IMR-90 (cell line): Measurements from ENCODE around the gene ACE.

Experiments used
- CEBPB ChIP-seq: IDR thresholded peaks from 2 replicates; pipeline ENCODE4 v1.6.1; 2012; ENCODE audit warnings: low read depth, low read length, improper control_type of control experiment
- CTCF ChIP-seq: conservative IDR thresholded peaks from 2 replicates; pipeline ENCODE4 v1.5.1; 2012; ENCODE audit warnings: mild to moderate bottlenecking, low read depth, low read length, improper control_type of control experiment
- ELK1 ChIP-seq: fragments of 150-350 bp; IDR thresholded peaks from 2 replicates; pipeline ENCODE4 v1.6.1; 2016; ENCODE audit warnings: low read depth, mild to moderate bottlenecking, low read length, moderate library complexity, borderline replicate concordance
- FOS ChIP-seq: fragments of 150-350 bp; IDR thresholded peaks from 2 replicates; pipeline ENCODE4 v1.6.1; 2016; ENCODE audit warnings: low read depth, low read length
- POLR2A ChIP-seq: IDR thresholded peaks from 2 replicates; pipeline ENCODE4 v1.6.1; 2012; ENCODE audit warnings: mild to moderate bottlenecking, low read depth, low read length
- RCOR1 ChIP-seq: IDR thresholded peaks from 2 replicates; pipeline ENCODE4 v1.6.1; 2012; ENCODE audit warnings: mild to moderate bottlenecking, low read length, improper control_type of control experiment; ENCODE audit not compliant: insufficient replicate concordance
- RFX5 ChIP-seq: IDR thresholded peaks from 2 replicates; pipeline ENCODE4 v1.8.0; 2012; ENCODE audit warnings: low read depth, mild to moderate bottlenecking, low read length, moderate library complexity
- SMC3 ChIP-seq: fragments of 150-350 bp; IDR thresholded peaks from 2 replicates; pipeline ENCODE4 v1.6.1; 2016; ENCODE audit warnings: low read depth, mild to moderate bottlenecking, antibody characterized with exemption, low read length, moderate library complexity
- USF2 ChIP-seq: fragments of 150-350 bp; IDR thresholded peaks from 2 replicates; pipeline ENCODE4 v1.6.1; 2017; ENCODE audit warnings: mild to moderate bottlenecking, antibody characterized with exemption, low read length, low read depth

GRCh38 chr17:63437287-63438091 is 39.4 kb upstream of the ACE start:
- no peak for TF ChIP-seq RFX5
- TF ChIP-seq CEBPB, result no peak
- TF ChIP-seq RCOR1, result no peak
- TF ChIP-seq CTCF, result no peak
- TF ChIP-seq ELK1, result no peak
- no peak for TF ChIP-seq POLR2A
- no peak for TF ChIP-seq FOS
- TF ChIP-seq USF2, result no peak
- no peak for TF ChIP-seq SMC3
